Hepatocyte (in vitro differentiated cells): Measurements from ENCODE around the gene SSBP2.

ENCODE experiments used
- EZH2phosphoT487 ChIP-seq: fragments of 200-600 bp; sonication (generic); IDR thresholded peaks from one replicate; pipeline ENCODE4 v1.6.1; 2018; ENCODE audit warnings: antibody characterized with exemption, mild to moderate bottlenecking, low read depth, moderate library complexity; ENCODE audit not compliant: unreplicated experiment, severe bottlenecking
- TF ChIP-seq, protein P1 (sequence below): fragments of 200-600 bp; sonication (generic); IDR thresholded peaks from 2 replicates; pipeline ENCODE4 v1.5.1; 2016; ENCODE audit warnings: antibody characterized with exemption, mild to moderate bottlenecking; ENCODE audit not compliant: poor library complexity

DNA sequence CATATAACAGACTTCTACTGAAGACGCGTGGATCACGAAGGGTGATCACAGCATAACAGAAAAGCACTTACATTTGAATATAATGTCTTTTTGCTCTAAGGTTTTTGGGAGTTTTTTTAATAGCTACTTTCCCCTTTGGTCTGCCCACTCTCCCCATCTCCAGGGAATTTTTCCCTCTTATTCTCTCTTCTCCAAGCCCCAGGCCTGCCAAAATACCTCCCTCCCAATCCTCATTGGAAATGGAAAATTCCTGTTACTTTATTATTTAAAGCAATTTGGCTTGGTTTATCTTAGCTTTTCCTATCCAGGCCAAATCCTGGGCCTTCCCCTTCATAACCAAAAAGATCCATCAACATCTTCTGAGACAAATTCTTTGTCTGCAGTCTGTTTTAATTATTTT, 22.3 kb upstream of the SSBP2 start:
- TF ChIP-seq, protein P1, sequence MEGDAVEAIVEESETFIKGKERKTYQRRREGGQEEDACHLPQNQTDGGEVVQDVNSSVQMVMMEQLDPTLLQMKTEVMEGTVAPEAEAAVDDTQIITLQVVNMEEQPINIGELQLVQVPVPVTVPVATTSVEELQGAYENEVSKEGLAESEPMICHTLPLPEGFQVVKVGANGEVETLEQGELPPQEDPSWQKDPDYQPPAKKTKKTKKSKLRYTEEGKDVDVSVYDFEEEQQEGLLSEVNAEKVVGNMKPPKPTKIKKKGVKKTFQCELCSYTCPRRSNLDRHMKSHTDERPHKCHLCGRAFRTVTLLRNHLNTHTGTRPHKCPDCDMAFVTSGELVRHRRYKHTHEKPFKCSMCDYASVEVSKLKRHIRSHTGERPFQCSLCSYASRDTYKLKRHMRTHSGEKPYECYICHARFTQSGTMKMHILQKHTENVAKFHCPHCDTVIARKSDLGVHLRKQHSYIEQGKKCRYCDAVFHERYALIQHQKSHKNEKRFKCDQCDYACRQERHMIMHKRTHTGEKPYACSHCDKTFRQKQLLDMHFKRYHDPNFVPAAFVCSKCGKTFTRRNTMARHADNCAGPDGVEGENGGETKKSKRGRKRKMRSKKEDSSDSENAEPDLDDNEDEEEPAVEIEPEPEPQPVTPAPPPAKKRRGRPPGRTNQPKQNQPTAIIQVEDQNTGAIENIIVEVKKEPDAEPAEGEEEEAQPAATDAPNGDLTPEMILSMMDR: no peak
- no peak for TF ChIP-seq EZH2phosphoT487
